ENCODE data around the gene PAX5.
A peak's percentile ranks its signal among the peaks of the same experiment; 100 is the strongest.

Gene PAX5

GRCh38 chr9:37011530-37011929, 22.5 kb downstream of the PAX5 start:
- DNase-seq, result no peak

- no peak for DNase-seq
These were observed 23.1 kb downstream of the PAX5 start for GRCh38 chr9:37010976-37011375.

- DNase-seq, result no peak
These were observed 23.9 kb downstream of the PAX5 start for GRCh38 chr9:37010180-37010579.

GRCh38 chr9:37007295-37007694, 26.8 kb downstream of the PAX5 start:
- DNase-seq, result no peak

GRCh38 chr9:37005517-37006140, 28.4 kb downstream of the PAX5 start:
- DNase-seq, result no peak

- DNase-seq, result no peak
These were observed 29.6 kb downstream of the PAX5 start for GRCh38 chr9:37004424-37004935.

- DNase-seq, result no peak
These were observed 31.5 kb downstream of the PAX5 start for GRCh38 chr9:37002413-37003217.

- no peak for DNase-seq
These were observed 32.0 kb downstream of the PAX5 start for GRCh38 chr9:37002036-37002412.

- no peak for DNase-seq
These were observed 32.6 kb downstream of the PAX5 start for GRCh38 chr9:37001459-37001858.

GRCh38 chr9:36999728-37000333, 34.2 kb downstream of the PAX5 start:
- DNase-seq, result no peak

GRCh38 chr9:36997414-36997813, 36.7 kb downstream of the PAX5 start:
- no peak for DNase-seq

GRCh38 chr9:36996706-36997086, 37.4 kb downstream of the PAX5 start:
- no peak for DNase-seq

- DNase-seq, result peak; percentile 70
These were observed 38.0 kb downstream of the PAX5 start for GRCh38 chr9:36995927-36996705.

GRCh38 chr9:36993933-36994764, 39.9 kb downstream of the PAX5 start:
- DNase-seq, result no peak

GRCh38 chr9:36992501-36993316, 41.4 kb downstream of the PAX5 start:
- no peak for DNase-seq

- no peak for DNase-seq
These were observed 42.4 kb downstream of the PAX5 start for GRCh38 chr9:36991516-36992134.

- no peak for DNase-seq
These were observed 45.2 kb downstream of the PAX5 start for GRCh38 chr9:36988848-36989247.

GRCh38 chr9:36987891-36988290, 46.2 kb downstream of the PAX5 start:
- no peak for DNase-seq

- no peak for DNase-seq
These were observed 46.7 kb downstream of the PAX5 start for GRCh38 chr9:36987409-36987808.

- DNase-seq, result no peak
These were observed 47.3 kb downstream of the PAX5 start for GRCh38 chr9:36986468-36987408.

Data from activated T-cell treated with anti-CD3 and anti-CD28 coated beads, Interleukin-2, amount 50 U/mL, for 1 hour (primary cell).